Activated CD4-positive, alpha-beta T cell treated with anti-CD3 and anti-CD28 coated beads for 48 hours (primary cell): ENCODE data around the gene DNAJB6.
"Not testable (repeated sequence)": the region's sequence is repeated elsewhere in the genome, so short reads cannot be mapped to it uniquely, and the experiment has no call there.

ENCODE experiments used
- DNase-seq: peaks from one replicate; pipeline ENCODE4 v3.0.0-alpha.2; 2020

DNAJB6 gene

DNA sequence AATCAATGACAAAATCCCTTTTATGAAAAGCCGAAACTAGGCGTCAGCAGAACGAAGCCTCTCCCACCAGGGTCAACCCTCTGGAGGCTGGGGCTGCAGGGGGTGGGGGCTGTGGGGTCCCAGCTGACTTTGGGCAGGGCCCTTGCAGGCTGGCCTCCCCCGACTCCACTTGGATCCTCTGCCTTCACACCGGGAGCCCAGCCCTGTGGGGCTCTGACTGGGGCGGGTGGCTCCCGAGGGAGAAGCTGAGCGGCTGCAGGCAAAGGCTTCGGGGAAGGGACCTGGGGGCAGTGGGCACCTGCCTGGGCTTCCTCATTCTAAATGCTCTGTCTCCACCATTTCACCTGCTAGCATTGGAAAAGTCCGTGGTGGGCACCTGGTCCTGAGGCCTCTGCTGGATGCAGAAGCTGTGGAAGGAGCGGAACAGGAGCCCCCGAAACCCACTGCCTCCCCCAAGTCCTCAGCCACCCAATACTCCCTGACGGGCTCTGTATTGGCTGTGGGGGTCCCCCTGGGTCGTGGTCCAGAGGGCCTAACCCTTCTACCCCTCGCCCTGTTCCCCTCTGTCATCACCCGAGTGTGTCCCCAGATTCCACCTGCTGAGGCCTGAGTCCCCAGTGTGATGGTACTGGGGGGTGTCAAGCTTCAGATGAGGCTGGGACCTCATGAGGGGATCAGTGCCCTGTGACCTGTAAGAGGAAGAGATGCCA is 108.6 kb downstream of the DNAJB6 start:
- no peak for DNase-seq

DNA sequence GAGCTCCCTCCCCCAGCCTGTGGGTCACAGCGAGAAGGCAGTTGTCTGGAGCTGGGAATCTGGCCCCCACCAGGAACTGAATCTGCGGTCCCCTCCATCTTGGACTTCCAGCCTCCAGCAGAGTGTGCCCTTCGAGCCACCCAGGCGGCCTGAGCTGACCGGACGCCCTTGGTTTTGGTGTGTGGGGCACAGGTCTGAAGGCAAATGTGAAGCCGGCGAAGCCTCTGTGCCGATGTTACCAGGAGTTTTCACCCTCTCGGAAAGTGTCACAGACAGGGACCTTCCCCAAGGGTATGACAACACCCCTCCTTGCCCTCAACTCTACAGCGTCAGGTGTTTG is 109.1 kb downstream of the DNAJB6 start:
- no peak for DNase-seq

GRCh38 chr7:157446322-157446721 is 109.5 kb downstream of the DNAJB6 start:
- no peak for DNase-seq

DNA sequence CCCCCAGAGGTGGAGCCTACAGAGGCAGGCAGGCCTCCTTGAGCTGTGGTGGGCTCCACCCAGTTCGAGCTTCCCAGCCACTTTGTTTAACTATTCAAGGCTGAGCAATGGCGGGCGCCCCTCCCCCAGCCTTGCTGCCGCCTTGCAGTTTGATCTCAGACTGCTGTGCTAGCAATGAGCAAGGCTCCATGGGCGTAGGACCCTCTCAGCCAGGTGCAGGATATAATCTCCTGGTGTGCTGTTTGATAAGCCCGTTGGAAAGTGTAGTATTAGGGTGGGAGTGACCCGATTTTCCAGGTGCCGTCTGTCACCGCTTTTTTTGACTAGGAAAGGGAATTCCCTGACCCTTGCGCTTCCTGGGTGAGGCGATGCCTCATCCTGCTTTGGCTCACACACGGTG is 117.2 kb downstream of the DNAJB6 start:
- not testable (repeated sequence) for DNase-seq

GRCh38 chr7:157457355-157458253 is 120.8 kb downstream of the DNAJB6 start:
- DNase-seq = no peak

GRCh38 chr7:157458254-157458633 is 121.4 kb downstream of the DNAJB6 start:
- DNase-seq = no peak

- no peak for DNase-seq
Observed at GRCh38 chr7:157459966-157460365, 123.2 kb downstream of the DNAJB6 start.

DNA sequence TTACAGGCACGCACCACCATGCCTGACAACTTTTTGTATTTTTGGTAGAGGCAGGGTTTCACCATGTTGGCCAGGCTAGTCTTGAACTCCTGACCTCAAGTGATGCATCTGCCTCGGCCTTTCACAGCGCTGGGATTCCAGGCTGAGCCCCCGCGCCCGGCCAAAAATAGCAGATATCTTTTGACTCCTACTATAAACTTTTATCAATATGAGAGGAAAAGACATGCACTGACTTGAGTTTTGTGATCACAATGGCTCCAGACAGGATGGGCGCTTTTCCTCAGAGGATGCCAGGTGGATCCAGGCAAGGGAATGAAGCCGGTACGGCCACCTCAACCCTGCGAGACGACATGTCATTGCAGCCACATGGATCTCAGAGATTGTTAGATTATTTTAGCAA is 123.9 kb downstream of the DNAJB6 start:
- DNase-seq = no peak

- no peak for DNase-seq
Observed at GRCh38 chr7:157461573-157462418, 125.0 kb downstream of the DNAJB6 start.

GRCh38 chr7:157462419-157462771 is 125.6 kb downstream of the DNAJB6 start:
- no peak for DNase-seq

- no peak for DNase-seq
Observed at GRCh38 chr7:157462840-157463239, 126.0 kb downstream of the DNAJB6 start.

DNA sequence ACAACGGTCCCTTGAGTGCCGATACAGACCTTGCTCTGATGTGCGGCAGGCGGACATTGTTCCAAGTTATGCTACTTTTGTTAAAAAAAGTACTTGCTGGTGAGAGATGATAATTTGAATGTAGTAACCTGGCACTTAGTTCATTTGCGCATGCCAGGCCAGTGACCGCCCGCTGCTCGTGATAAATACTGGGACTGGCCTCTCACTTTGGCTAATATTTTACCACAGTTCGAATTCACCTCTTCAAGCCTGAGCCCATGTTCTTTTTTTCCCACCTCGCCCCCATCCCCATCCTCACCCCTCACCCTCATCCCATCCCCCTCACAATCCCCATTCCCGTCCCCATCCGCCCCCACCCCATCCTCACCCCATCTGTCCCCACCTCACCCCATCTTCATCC is 126.4 kb downstream of the DNAJB6 start:
- no peak for DNase-seq

- no peak for DNase-seq
Observed at GRCh38 chr7:157464111-157464970, 127.5 kb downstream of the DNAJB6 start.

DNA sequence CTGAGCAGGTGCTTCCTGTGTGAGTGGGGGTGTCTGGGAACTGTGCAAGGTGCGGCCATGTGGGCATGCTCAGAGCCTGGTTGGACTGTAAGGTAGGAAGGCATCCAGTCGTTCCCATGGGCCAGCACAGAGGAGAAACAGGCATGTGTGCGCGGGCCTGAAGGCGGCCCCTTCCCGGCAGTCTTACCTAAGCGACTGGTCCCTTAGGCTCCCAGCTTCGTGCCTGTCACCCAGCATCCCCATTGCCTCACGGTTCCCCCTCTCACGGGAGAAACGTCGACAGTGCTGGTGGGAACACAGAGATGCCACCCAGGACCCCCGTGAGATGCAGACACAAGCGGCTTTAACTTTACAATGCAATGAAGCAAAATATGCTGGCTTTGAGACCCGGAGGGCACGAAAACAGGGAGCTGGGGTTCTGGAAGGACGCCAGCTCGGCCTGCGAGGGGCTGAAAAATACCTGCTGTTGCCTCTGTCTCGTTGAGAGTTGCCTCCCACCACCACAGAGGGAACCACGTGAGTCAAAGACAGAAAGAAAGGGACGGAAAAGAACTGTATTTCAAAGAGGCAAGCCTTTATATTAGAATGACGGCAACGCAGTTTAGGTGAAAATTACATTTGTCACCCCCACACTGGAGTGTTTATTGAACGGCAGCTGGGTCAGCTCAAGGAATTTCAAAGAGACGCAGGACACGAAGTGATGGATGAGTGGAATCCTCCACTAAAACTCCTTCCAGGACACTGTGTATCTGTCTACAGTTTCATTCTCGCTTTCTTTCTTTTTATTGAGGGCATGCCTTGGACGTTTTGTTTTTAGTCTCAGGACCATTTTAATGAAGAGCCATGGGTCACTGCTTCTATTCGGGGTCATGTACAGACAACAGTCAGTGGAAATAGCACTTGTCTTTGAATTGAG is 128.4 kb downstream of the DNAJB6 start:
- no peak for DNase-seq

- no peak for DNase-seq
Observed at GRCh38 chr7:157465891-157466866, 129.4 kb downstream of the DNAJB6 start.

DNA sequence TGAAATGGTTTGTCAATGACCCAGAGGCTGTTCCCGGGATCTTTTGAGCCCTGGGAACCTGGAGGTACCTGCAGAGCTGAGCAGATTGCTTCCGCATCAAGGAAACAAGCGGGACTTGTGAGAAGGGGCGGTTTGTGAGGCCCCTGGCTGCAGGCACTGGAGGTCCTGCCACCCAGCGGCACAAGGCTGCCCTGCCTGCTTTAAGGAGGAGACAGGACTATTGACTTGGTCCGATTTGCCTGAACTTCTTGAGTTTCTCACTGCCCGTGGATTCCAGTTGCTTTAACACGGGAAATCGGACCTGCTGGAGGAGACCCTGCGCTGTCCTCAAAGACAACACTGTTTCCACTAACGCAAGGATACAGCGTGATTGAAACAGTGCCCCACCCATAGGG is 130.1 kb downstream of the DNAJB6 start:
- DNase-seq = no peak
